GM06990 (cell line): ENCODE measurements around the gene CAPZB.

Experiments used
- DNase-seq: peaks from one replicate; pipeline ENCODE4 v3.0.0-alpha.2; 2011; ENCODE audit not compliant: insufficient read length; ENCODE audit errors: extremely low read depth
- H3K27me3 ChIP-seq: replicated peaks from 2 replicates; pipeline ENCODE4 v1.6.0; 2011; ENCODE audit warnings: low read length; ENCODE audit not compliant: control insufficient read depth, insufficient read depth
- H3K36me3 ChIP-seq: 2 replicates; pipeline ENCODE4 v1.5.1; 2011; ENCODE audit warnings: low read length; ENCODE audit not compliant: control insufficient read depth, insufficient read depth
- H3K4me3 ChIP-seq: replicated peaks from 2 replicates; pipeline ENCODE4 v1.5.1; 2011; ENCODE audit warnings: low read depth, mild to moderate bottlenecking, control low read depth, low read length
- CTCF ChIP-seq: IDR thresholded peaks from 2 replicates; pipeline ENCODE4 v1.5.1; 2011; ENCODE audit warnings: low read length, control low read depth, mild to moderate bottlenecking, inconsistent platforms; ENCODE audit not compliant: insufficient read depth, poor library complexity, severe bottlenecking

The CAPZB gene

GRCh38 chr1:19483261-19483660 lies 2.1 kb downstream of the CAPZB start:
- no peaks in the 10 kb centered on the region for H3K27me3 ChIP-seq
- no peak for DNase-seq
- TF ChIP-seq CTCF, result no peak
- peak overlapping the region; percentile 100 for H3K4me3 ChIP-seq
- H3K36me3 ChIP-seq, result peaks cover 9% of the 10 kb centered on the region

GRCh38 chr1:19481826-19482398 lies 3.4 kb downstream of the CAPZB start:
- Histone ChIP-seq H3K4me3 (no peak overlapping the region), H3K27me3 (no peaks in the 10 kb centered on the region), H3K36me3 (peaks cover 9% of the 10 kb centered on the region)
- DNase-seq, result no peak
- no peak for TF ChIP-seq CTCF

GRCh38 chr1:19480282-19480681 lies 5.1 kb downstream of the CAPZB start:
- DNase-seq, result no peak
- Histone ChIP-seq H3K4me3 (no peak overlapping the region), H3K27me3 (no peaks in the 10 kb centered on the region), H3K36me3 (peaks cover 9% of the 10 kb centered on the region)
- no peak for TF ChIP-seq CTCF

GRCh38 chr1:19479351-19480120 lies 5.8 kb downstream of the CAPZB start:
- TF ChIP-seq CTCF, result no peak
- Histone ChIP-seq H3K36me3 (peaks cover 9% of the 10 kb centered on the region), H3K4me3 (no peak overlapping the region)

GRCh38 chr1:19478322-19478721 lies 7.0 kb downstream of the CAPZB start:
- Histone ChIP-seq H3K4me3 (no peak overlapping the region), H3K27me3 (no peaks in the 10 kb centered on the region), H3K36me3 (peaks cover 10% of the 10 kb centered on the region)
- no peak for TF ChIP-seq CTCF
- no peak for DNase-seq

More at GRCh38 chr1:19479351-19480120, 5.8 kb downstream of the CAPZB start:
- DNase-seq, result no peak
- H3K27me3 ChIP-seq, result no peaks in the 10 kb centered on the region
